ENCODE measurements around the gene CEP192.

The CEP192 gene

GRCh38 chr18:12995424-12995823, 4.3 kb downstream of the CEP192 start:
- no peak for DNase-seq

- no peak for DNase-seq
Measured at GRCh38 chr18:12995952-12996477, 4.9 kb downstream of the CEP192 start.

GRCh38 chr18:12996661-12997292, 5.6 kb downstream of the CEP192 start:
- DNase-seq: peak; percentile 58

GRCh38 chr18:12997330-12997729, 6.2 kb downstream of the CEP192 start:
- DNase-seq: peak; percentile 69

GRCh38 chr18:12998332-12999060, 7.3 kb downstream of the CEP192 start:
- DNase-seq: no peak

GRCh38 chr18:13003466-13003896, 12.3 kb downstream of the CEP192 start:
- DNase-seq: peak; percentile 85

- DNase-seq: no peak
Measured at GRCh38 chr18:13004396-13004795, 13.2 kb downstream of the CEP192 start.

- DNase-seq: no peak
Measured at GRCh38 chr18:13005289-13005688, 14.1 kb downstream of the CEP192 start.

- DNase-seq: no peak
Measured at GRCh38 chr18:13006531-13007247, 15.5 kb downstream of the CEP192 start.

GRCh38 chr18:13007248-13007560, 16.0 kb downstream of the CEP192 start:
- DNase-seq: no peak

- no peak for DNase-seq
Measured at GRCh38 chr18:13011719-13012118, 20.6 kb downstream of the CEP192 start.

- no peak for DNase-seq
Measured at GRCh38 chr18:13014232-13014631, 23.1 kb downstream of the CEP192 start.

GRCh38 chr18:13014818-13015217, 23.7 kb downstream of the CEP192 start:
- no peak for DNase-seq

- no peak for DNase-seq
Measured at GRCh38 chr18:13017247-13017875, 26.2 kb downstream of the CEP192 start.

- DNase-seq: no peak
Measured at GRCh38 chr18:13018374-13018773, 27.2 kb downstream of the CEP192 start.

GRCh38 chr18:13019301-13019700, 28.1 kb downstream of the CEP192 start:
- DNase-seq: no peak

- DNase-seq: no peak
Measured at GRCh38 chr18:13022644-13023043, 31.5 kb downstream of the CEP192 start.

- no peak for DNase-seq
Measured at GRCh38 chr18:13025233-13025632, 34.1 kb downstream of the CEP192 start.

GRCh38 chr18:13026583-13027270, 35.6 kb downstream of the CEP192 start:
- DNase-seq: no peak

- no peak for DNase-seq
Measured at GRCh38 chr18:13028869-13029268, 37.7 kb downstream of the CEP192 start.

GRCh38 chr18:13032173-13032572, 41.0 kb downstream of the CEP192 start:
- no peak for DNase-seq

- peak; percentile 92 for DNase-seq
Measured at GRCh38 chr18:13035249-13035914, 44.2 kb downstream of the CEP192 start.

Data from OCI-M1 (cell line).